ENCODE measurements around the gene RCN2.
A peak's percentile ranks its signal among the peaks of the same experiment; 100 is the strongest.

Gene RCN2

DNA sequence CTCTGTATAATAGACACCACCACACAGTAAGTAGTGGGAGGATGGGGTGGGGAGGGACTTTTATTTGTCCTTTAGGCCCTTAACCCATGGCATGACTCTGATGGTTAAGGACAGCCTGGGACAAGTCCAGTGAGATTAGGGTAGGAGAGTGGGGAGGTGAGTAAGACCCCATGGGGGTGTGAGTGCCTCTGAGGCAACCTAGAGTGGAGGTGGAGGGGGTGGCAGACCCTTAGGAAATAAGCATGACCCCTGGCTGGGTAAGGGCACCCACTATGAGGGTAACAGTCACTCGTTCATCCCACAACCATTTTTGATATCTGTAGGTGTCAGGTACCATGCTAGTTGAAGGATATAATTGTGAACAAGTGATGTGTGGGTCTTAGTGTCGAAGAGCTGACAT lies 42.4 kb downstream of the RCN2 start:
- DNase-seq (ENCODE audit: low read depth in 2 of 2): no peak

DNA sequence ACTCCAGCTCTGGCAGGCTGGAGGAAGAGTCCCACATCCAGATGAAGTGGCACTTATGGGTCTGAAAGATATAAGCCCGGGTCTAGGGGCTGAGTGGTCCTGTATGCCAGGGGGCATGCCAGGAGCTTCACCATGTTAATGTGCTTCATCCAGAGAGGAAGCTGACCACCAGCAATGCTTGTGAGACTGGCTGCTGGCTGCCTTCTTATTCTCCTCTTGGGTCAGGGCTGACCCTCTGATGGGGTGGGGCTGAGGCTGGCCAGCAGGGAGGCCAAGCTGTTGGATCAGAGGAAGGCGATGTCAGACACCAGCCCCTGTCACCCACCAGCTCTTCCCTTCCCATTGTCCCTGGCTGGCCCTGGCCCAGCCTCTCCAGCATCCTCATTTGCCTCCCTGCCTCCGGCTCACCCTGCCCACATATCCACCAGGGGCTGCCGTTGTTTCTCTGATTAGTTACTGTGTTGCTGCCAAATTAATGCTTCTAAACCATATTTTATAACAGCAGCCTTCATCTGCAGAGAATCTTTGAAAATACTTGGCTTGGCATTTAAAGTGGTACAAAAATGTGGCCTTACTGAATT lies 43.0 kb downstream of the RCN2 start:
- no peak for DNase-seq (ENCODE audit: low read depth in 2 of 2)

DNA sequence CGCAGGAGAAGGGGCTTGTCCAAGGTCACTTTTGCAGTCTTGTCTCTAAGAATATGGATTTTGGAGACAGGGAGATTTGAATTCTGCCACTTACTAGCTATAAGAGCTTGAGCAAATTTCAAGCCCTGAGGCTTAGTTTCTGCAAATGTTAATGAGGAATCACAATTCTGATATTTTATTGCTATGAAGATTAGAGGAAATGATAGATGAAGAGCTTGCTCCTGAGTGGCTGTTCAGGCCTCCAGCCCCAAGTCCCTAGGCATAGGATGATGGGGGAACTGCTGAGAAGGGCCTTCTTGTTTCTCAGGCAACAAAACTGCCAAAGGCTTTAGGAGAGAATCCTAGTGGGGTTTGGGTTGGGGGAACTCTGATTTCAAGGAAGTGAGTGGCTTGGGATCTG lies 44.6 kb downstream of the RCN2 start:
- DNase-seq (ENCODE audit: low read depth in 2 of 2): no peak

DNA sequence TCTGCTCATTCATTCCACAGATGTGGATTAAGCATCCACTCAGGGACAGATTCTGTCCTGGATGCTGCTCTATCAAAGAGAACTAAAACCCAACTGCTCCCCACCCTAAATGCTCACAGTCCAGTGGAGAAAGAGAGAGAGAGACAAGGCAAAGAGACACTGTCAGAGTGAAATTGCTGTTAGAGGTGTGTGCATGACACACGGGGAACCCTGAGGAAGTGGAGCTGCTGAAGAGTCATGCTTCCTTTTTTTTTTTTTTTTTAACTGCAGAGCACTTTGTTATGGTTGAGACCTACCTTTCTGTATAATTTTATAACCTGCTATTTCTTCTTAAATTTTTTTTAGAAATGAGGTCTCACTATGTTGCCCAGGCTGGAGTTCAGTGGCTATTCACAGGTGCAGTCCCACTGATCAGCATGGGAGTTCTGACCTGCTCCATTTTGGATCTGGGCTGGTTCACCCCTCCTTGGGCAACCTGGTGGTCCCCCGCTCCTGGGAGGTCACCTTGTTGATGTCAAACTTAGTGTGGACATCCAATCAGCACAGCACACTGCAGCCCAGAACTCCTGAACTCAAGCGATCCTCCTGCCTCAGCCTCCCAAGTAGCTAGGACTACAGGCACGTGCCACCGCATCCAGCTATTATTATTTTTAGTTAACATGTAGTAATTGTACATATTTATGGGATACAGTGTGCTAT lies 45.2 kb downstream of the RCN2 start:
- no peak for DNase-seq (ENCODE audit: low read depth in 2 of 2)

DNA sequence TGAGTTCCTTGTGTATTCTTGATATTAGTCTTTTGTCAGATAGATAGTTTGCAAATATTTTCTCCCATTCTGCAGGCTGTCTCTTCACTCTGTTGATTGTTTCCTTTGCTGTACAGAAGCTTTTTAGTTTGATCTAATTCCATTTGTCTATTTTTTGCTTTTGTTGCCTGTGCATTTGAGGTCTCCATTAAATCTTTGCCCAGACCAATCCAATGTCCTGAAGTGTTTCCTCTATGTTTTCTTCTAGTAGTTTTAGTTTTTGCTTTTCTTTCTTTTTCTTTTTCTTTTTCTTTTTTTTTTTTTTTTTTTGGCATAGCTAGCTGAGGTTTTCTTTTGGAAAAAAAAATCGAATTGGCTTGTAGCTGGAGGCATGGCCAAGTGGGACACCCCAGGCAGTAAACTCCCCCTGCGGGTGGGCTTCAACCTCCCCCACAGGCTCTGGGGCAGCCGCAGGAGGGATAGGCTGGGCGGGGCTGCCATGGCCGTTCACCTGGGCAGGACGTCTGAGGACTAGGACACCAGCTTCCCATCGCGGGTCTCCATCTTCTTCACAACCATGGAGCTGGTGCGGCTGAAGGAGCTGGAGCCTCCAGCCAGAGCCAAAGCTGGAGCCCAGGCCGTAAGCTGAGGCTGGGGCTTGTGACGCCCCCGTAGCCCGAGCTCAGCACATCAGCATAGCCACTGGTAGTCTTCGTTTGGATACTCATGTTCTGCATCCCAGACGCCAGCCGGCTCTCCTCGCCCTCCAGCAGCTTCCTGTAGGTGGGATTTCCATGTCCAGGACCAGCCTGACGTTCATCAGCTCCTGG lies 47.2 kb downstream of the RCN2 start:
- DNase-seq (ENCODE audit: low read depth in 2 of 2): no peak

DNA sequence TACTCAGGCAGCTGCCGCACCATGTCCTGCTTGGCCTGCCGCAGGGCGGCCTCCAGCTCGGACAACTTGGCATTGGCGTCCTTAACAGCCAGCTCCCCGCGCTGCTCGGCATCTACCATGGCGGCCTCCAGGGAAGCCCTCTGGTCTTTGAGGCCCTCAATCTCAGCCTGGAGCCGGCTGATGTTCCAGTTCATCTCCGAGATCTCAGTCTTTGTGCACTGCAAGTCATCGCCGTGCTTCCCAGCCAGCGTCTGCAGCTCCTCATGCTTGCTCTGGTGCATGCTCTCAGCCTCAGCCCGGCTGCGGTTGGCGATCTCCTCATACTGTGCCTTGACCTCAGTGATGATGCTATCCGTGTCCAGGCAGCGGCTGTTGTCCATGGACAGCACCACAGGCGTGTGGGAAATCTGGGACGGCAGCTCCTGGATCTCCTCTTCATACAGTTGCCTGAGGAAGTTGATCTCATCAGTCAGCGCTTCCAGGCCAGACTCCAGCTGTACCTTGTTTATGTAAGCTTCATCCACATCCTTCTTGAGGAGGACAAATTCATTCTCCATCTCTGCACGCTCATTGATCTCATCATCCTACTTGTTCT lies 47.9 kb downstream of the RCN2 start:
- DNase-seq (ENCODE audit: low read depth in 2 of 2): no peak

DNA sequence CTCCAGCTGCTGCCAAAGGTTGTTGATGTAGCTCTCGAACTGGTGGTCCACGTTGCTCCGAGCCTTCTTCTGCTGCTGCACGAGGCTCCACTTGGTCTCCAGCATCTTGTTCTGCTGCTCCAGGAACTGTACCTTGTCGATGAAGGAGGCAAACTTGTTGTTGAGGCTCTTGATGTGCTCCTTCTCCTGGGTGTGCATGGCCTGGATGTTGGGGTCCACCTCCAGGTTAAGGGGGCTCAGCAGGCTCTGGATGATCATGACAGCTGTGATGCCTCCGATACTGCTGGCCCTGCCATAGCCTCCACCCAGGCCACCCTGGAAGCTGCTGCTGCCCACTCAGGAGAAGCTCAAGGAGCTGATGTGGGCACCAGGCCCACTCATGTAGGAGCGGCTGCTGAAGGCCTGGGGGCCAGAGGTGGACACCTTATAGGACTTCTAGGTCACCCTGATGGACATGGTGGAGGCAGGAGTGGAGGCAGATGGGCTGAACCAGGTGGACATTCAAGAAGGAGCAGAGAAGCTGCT lies 48.5 kb downstream of the RCN2 start:
- no peak for DNase-seq (ENCODE audit: low read depth in 2 of 2)

DNA sequence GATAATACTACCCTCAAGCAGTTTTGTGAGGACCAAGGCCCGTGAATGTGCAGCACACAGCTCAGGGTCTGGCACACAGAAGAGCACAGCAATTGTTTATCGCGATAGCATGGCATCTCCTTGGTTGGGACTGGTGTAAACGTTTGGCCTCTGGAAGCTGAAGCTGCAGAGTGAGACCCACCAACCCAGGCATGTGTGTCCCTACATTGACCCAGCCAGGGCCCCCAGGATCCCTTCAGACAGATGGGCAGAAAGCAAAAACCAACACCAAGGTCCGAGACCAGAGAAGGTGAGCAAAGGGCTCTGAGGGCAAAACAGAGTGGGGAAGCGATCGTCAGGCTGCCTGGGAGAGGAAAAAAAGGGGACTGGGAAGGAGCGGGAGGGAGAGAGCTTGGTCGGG lies 50.8 kb downstream of the RCN2 start:
- no peak for DNase-seq (ENCODE audit: low read depth in 2 of 2)

DNA sequence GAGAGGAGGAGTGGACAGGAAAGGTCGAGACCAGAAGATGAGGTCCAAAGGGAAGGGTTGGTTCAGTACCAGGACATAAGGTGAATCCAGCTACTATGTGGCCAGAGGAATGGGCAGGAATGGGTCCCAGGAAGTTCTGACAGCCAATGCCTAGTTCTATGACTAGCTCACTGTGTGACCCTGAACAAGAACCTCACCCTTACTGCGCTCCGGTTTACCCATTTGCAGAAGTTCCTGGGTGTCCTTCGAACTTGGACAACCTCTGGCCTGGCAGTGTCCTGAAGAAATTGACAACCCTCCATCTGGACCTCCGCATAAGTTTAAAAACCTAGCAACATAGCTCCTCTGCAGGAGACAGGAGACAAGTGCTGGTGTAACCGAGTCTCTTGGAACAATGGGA lies 51.2 kb downstream of the RCN2 start:
- no peak for DNase-seq (ENCODE audit: low read depth in 2 of 2)

DNA sequence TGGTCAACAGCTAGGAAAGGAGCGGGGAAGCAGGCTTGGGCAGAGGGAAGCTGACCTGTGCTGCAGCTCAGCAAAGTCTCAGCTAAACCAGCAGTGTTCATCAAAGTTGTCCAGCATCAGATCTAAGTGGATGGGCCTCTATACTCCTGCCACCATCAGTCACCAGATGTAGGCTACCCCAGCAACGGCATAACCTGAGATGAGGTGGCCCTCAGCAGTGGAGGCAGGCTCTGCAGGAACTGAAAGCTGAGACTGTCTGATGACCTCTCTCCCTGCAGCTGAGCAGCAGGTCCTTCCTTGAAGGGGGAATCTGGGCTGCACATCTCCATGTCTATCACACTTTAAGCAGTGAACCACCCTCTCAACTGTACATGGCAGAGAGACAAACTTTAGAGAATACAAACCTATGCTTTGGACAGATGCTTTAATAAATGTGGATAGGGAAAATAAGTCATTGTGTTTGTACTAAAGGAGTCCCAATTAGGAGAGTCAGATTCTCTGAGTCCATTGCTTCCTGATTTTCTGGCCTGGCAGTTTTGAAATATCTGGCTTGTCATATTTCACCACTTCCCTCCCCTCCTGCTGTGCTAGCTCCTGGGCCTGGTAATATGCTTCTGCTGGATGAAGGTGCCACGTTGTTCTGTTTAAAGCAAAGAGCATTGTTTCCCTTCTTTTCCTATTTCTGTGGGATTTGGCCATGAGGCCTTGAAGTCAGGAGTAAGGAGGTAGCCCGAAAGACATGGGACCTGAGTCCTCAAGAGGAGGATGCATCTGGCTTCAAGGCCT lies 52.2 kb downstream of the RCN2 start:
- no peak for DNase-seq (ENCODE audit: low read depth in 2 of 2)

DNA sequence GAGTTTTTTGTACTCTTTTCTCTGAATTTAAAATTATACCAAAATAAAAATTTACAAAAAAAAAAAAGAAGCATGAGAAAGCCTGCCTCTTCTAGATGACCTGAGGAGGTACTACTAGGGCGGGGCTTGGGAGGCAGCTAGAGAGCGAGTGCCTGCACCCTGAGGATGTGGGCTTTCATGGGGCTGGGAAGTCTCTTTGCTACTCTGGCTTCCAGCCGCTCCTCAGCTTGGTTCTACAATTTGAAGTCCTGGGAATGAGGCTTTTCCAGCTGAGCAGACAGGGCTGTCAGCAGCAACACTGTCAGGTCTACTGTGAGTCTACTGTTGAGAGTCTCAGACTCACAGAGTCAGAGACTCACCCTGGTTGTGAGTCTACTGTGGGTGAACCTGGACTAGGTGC lies 55.2 kb downstream of the RCN2 start:
- no peak for DNase-seq (ENCODE audit: low read depth in 2 of 2)

DNA sequence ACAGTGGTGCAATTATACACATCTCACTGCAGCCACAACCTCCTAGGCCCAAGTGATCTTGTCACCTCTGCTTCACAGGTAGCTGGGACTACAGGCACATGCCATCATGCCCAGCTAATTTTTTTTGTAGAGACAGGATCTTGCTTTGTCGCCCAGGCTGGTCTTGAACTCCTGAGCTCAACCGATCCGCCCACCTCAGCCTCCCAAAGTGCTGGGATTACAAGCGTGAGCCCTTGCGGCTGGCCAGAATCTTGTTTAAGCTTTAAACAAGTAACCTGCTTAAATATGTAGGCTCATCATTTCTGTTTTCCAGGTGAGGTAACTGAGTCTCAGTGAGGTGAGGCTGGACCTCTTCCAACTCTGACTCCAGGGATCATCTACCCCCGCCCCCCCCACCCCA lies 55.7 kb downstream of the RCN2 start:
- DNase-seq (ENCODE audit: low read depth in 2 of 2): no peak

DNA sequence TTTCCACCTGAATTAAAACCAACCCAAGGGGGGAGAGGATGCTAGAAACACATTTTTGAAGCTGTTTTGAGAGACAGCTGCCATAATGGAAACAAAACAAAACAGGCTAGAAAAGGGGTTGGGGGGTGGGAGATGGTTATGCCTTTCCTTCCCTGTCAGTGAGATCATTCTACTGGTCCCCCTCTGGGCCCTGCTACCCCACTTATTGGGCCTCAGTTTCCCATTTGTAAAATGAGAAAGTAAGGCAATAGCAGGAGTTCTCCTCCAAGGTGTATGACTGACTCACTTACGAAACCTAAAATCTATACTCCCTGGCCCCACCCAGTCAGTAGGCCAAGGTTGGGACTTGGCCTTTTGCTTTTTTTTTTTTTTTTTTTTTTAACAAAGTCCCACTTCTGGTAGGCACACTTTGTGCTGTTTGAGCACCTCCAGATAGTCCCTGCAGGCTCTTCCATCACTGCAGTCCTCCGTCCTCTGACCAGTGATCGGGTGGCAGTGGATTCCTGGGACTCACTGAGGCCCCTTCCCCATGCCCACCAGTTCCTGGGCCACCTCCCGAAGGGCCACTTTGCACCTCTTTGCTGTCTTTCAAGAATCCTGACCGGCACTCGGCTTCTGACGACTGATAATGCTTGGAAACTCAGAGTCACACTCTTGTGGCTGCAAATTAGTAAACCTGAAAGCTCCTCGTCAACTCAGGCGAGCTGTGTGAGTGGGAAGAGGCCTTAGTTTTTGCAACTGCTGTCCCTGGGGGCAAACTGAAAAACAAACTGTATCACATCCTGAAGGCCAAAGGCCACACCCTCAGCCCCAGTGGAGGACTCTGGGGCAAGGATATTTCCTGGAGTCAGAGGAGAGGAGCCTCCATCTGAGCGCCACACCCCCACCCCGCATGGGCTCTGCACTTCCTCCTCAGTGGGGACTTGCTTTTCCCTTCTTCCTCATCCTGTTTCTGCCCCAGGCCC lies 56.6 kb downstream of the RCN2 start:
- peak; percentile 56 to 57 for DNase-seq (ENCODE audit: low read depth in 2 of 2)

DNA sequence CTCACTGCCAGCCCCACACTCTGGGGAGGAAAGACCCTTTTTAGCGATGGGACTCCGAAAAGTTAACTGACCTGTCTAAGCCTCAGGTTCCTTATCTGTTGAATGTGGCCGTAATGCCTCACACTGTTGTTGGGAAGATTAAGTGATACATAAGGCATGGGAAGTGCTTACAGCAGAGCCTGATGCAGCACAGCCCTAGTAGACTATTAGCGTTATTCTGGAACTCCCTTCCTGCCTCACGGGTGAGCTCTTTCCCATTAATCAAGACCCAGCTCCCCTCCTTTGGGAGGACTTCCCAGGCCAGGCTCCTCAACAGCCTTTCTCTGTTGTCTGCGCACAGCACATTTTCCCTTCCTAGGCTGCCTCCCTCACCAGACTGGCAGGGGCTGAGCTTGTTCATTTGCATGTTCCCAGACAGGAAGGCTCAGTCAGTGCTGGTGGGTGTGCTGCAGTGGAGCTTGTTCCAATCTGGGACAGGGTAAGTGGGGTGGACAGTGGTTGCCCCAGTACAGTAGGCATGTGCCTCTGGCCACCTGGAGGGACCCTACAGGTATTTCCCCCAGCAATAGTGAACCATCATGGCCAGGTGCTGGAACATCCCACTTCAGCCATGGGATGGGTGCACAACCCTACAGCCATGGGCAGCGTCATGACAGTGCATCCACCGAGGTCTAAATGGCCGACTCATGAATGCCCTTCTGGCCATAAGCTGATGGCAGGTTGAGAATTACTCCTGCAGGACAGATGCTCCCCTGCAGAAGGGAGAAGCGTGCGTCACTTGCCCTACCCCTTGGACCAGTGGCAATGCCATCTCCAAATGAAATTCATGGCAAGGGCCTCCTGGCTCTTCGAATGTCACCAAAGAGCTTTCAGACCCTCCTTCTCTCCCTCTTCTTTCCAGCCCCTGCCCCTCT lies 57.6 kb downstream of the RCN2 start:
- DNase-seq (ENCODE audit: low read depth in 2 of 2): no peak

DNA sequence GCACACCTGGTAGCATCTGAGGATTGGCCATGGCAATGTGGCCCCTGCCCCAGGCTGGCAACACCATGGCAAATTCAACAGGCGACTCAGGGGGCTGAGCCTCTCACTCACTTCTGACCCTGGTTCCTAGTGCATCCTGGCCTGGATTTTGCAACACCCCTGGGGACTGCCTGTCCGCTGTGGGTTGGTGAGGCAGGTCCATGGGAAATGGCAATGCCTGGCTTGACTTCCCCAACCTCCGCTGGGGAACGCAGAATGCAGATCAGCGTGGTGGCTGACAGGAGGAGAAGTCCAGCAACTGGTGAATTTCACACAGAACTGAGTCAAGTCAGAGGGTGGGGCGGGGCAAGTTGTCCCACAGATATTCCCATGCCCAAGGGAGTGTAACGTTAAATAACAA lies 59.5 kb downstream of the RCN2 start:
- no peak for DNase-seq (ENCODE audit: low read depth in 2 of 2)

DNA sequence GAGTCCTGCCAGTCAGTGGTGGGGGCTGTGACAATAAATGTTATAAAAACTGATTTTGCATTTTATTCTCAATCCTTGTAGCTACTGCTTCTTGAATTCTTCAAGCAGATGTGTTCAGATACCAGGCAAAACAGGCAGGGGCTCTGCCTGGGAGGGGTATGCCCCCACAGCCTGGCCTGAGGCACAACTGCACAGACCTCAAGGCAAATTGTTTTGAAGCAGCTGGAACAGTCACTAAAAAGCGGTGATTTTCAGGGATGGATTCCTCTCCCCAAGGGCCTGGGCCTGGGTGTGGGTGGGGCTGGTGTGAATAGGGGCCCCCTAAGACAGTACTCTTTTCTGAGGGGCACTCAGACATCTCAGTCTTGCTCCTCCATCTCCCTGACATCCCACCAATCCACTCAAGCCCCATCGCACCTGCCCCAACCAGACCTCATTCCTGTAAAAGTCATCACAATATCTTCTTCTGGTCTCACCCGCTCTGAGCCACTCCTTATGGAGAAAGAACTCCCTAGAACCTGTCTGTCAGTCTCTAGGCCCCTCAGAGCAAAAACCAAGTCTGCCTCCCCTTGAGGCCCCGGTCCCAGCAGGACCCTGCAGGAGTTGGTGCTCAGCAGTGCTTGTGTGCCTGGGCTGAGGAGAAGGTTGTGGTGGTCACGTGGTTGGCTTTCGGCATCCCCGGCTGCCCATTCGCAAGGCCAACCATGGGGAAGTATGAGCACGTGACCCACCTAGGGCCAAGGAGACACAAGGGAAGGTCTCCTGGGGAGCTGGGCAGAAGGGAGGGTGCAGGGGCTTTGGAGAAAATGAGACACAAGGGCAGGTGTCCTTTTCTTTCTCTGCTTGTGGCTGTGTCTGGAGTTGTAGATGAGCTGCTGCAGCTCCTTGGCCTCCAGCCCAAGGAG lies 60.4 kb downstream of the RCN2 start:
- no peak for DNase-seq (ENCODE audit: low read depth in 2 of 2)

DNA sequence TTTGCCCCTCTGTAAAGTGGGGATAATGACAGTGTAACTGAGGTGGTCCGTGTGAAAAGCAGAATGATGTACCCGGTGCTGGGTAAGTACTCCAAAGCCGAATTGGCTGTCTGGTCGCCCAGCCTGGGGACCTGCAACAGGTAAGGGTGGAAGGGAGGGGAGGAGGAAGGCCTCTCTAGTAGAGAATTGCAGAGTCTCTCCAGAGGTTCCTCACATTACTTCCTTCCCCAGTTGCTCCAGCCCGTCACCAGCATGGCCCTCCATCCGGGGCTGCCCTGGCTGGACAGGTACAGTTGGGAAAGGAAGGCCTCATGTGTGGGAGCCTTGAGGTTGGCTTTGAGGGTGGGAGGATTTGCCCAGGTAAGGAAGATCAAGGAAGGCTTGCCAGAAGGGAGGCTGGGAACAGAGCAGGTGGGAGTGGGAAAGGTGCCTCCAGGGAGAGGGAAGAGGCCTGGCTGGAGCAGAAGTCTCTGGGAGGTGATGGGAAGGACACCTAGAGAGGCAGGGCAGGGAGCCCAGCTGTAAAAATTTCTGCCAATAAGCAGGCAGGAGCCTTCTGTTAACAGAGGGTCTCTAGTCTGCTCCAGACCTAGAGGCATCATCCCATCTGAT lies 61.7 kb downstream of the RCN2 start:
- no peak for DNase-seq (ENCODE audit: low read depth in 2 of 2)

DNA sequence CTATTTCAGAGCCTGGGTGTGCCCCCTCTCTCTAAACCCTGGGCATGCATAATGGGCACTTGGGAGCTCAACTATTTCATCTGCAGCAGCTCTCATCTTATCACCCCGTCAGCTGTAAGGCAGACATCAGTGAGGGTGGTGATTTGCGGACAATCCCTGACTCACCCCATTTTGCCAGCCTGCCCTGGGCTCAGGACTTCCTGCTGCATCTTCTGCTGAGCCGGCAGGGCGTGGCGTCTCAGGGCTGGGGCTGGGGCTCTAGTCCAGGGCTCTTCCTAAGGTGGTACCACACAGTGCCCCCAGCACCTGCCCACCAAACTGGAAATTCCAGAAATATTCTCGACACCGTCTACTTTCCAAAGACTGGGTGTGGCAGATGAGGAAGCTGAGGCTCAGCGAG lies 62.5 kb downstream of the RCN2 start:
- peak in 1 of 2 donors; percentile 48 for DNase-seq (ENCODE audit: low read depth in 2 of 2)
